Mesenchymal stem cell (in vitro differentiated cells and primary cell): ENCODE data around the gene GLIS2.

Source experiments
- DNase-seq: peaks from one replicate; pipeline ENCODE4 v3.0.0-alpha.2; 2013
- H2AFZ ChIP-seq: one replicate; pipeline ENCODE4 v1.6.1; 2013; ENCODE audit warnings: low read depth, mild to moderate bottlenecking, control low read depth, inconsistent platforms, low read length, moderate library complexity
- H2AK5ac ChIP-seq: 2 replicates; pipeline ENCODE4 v1.6.1; 2013; ENCODE audit warnings: low read length, moderate library complexity, mild to moderate bottlenecking, inconsistent platforms; ENCODE audit not compliant: severe bottlenecking
- H2BK120ac ChIP-seq: one replicate; pipeline ENCODE4 v1.6.1; 2013; ENCODE audit warnings: low read depth, mild to moderate bottlenecking, inconsistent platforms, low read length, moderate library complexity
- H2BK12ac ChIP-seq, 2 experiments: one replicate each; pipeline ENCODE4 v1.6.1; 2013; ENCODE audit warnings: inconsistent platforms in 2 of 2, low read length in 2 of 2, mild to moderate bottlenecking in 2 of 2, moderate library complexity in 2 of 2, control low read depth in 1 of 2
- H2BK15ac ChIP-seq: one replicate; pipeline ENCODE4 v1.6.1; 2013; ENCODE audit warnings: mild to moderate bottlenecking, low read depth, inconsistent platforms; ENCODE audit not compliant: poor library complexity, severe bottlenecking
- H2BK5ac ChIP-seq: 2 replicates; pipeline ENCODE4 v1.6.1; 2013; ENCODE audit warnings: low read depth, mild to moderate bottlenecking, low read length, control low read depth, inconsistent platforms; ENCODE audit not compliant: poor library complexity, severe bottlenecking
- H3K14ac ChIP-seq, 2 experiments: one replicate each; pipeline ENCODE4 v1.6.1; 2013; ENCODE audit warnings: inconsistent platforms in 2 of 2, low read length in 2 of 2, control low read depth in 1 of 2, mild to moderate bottlenecking in 1 of 2, moderate library complexity in 1 of 2
- H3K18ac ChIP-seq, 2 experiments: one replicate each; pipeline ENCODE4 v1.6.1; 2013; ENCODE audit warnings: inconsistent platforms in 2 of 2, low read length in 2 of 2, control low read depth in 1 of 2, low read depth in 1 of 2, mild to moderate bottlenecking in 1 of 2
- H3K23ac ChIP-seq, 2 experiments: one replicate each; pipeline ENCODE4 v1.6.1; 2013; ENCODE audit warnings: inconsistent platforms in 2 of 2, low read length in 2 of 2, mild to moderate bottlenecking in 2 of 2, moderate library complexity in 2 of 2, control low read depth in 1 of 2
- H3K27ac ChIP-seq: 2 replicates; pipeline ENCODE4 v1.5.1; 2013; ENCODE audit warnings: mild to moderate bottlenecking, moderate library complexity, low read length, control low read depth, inconsistent platforms; ENCODE audit not compliant: poor library complexity, severe bottlenecking
- H3K27me3 ChIP-seq, 2 experiments: 2 replicates each; pipeline versions ENCODE4 v1.6.1 to v1.7.0; 2013; ENCODE audit warnings: low read length in 2 of 2, mild to moderate bottlenecking in 2 of 2, moderate library complexity in 2 of 2, control low read depth in 1 of 2, inconsistent platforms in 1 of 2; ENCODE audit not compliant: control insufficient read depth in 1 of 2, insufficient read depth in 1 of 2
- H3K36me3 ChIP-seq, 2 experiments: 2 replicates each; pipeline versions ENCODE4 v1.6.1 to v1.7.0; 2013; ENCODE audit warnings: low read length in 2 of 2, control low read depth in 1 of 2, inconsistent platforms in 1 of 2, low read depth in 1 of 2, mild to moderate bottlenecking in 1 of 2; ENCODE audit not compliant: insufficient read depth in 2 of 2, control insufficient read depth in 1 of 2
- H3K4ac ChIP-seq, 2 experiments: one replicate each; pipeline ENCODE4 v1.6.1; 2013; ENCODE audit warnings: inconsistent platforms in 2 of 2, low read length in 2 of 2, mild to moderate bottlenecking in 2 of 2, moderate library complexity in 2 of 2, control low read depth in 1 of 2, low read depth in 1 of 2
- H3K4me1 ChIP-seq: 2 replicates; pipeline ENCODE4 v1.6.1; 2013; ENCODE audit warnings: low read depth, low read length, control low read depth; ENCODE audit not compliant: control insufficient read depth, insufficient read depth
- H3K4me2 ChIP-seq: 2 replicates; pipeline ENCODE4 v1.6.1; 2013; ENCODE audit warnings: low read length, mild to moderate bottlenecking, inconsistent platforms; ENCODE audit not compliant: poor library complexity, severe bottlenecking
- H3K4me3 ChIP-seq, 2 experiments: 2 replicates each; pipeline versions ENCODE4 v1.5.1 to v1.7.0; 2013; ENCODE audit warnings: low read length in 2 of 2, mild to moderate bottlenecking in 2 of 2, control low read depth in 1 of 2, low read depth in 1 of 2; ENCODE audit not compliant: insufficient read depth in 1 of 2
- H3K79me1 ChIP-seq: replicated peaks from 2 replicates; pipeline ENCODE4 v1.6.1; 2013; ENCODE audit warnings: mild to moderate bottlenecking, control low read depth, low read length, inconsistent platforms; ENCODE audit not compliant: poor library complexity, severe bottlenecking
- H3K9ac ChIP-seq: 2 replicates; pipeline ENCODE4 v1.7.0; 2013; ENCODE audit warnings: mild to moderate bottlenecking, low read length, moderate library complexity
- H3K9me3 ChIP-seq: 2 replicates; pipeline ENCODE4 v1.7.0; 2013; ENCODE audit warnings: mild to moderate bottlenecking, low read length; ENCODE audit not compliant: control insufficient read depth
- H4K8ac ChIP-seq: one replicate; pipeline ENCODE4 v1.6.1; 2013; ENCODE audit warnings: inconsistent platforms, mild to moderate bottlenecking, low read length, moderate library complexity
- H4K91ac ChIP-seq: one replicate; pipeline ENCODE4 v1.6.1; 2013; ENCODE audit warnings: mild to moderate bottlenecking, low read length, inconsistent platforms
- WGBS: methylation state at CpG from one replicate; pipeline ENCODE4 v1.1.7; 2013; ENCODE audit warnings: mixed read lengths; 5-methylcytosine and 5-hydroxymethylcytosine counted together

GLIS2 gene

GRCh38 chr16:4334724-4335495 is 19.0 kb downstream of the GLIS2 start:
- peaks cover 54% of the 10 kb centered on the region for H3K79me1 ChIP-seq
- no peaks in the 10 kb centered on the region for H3K27me3 ChIP-seq
- H2AFZ ChIP-seq = no peak overlapping the region
- peaks cover 14% of the 10 kb centered on the region for H3K4me1 ChIP-seq
- H2AK5ac ChIP-seq = no peak overlapping the region
- H3K9ac ChIP-seq = no peak overlapping the region
- DNase-seq = no peak
- no peak overlapping the region for H3K23ac ChIP-seq
- H3K36me3 ChIP-seq = peaks cover 54 to 77% of the 10 kb centered on the region in 2 experiments
- no peak overlapping the region for H2BK15ac ChIP-seq
- no peak overlapping the region for H3K14ac ChIP-seq
- H2BK5ac ChIP-seq = no peak overlapping the region
- 94% methylated on average over 32 of the region's 32 CpGs for WGBS
- no peaks in the 10 kb centered on the region for H3K9me3 ChIP-seq
- no peak overlapping the region for H2BK120ac ChIP-seq
- H3K4ac ChIP-seq = no peak overlapping the region
- H4K91ac ChIP-seq = no peak overlapping the region
- no peak overlapping the region for H3K4me3 ChIP-seq
- no peak overlapping the region for H3K27ac ChIP-seq
- no peak overlapping the region for H4K8ac ChIP-seq
- no peak overlapping the region for H3K18ac ChIP-seq
- H3K4me2 ChIP-seq = no peak overlapping the region
- no peak overlapping the region for H2BK12ac ChIP-seq

- Histone ChIP-seq H3K18ac (no peak overlapping the region), H2BK120ac (no peak overlapping the region), H3K14ac (no peak overlapping the region), H3K9me3 (no peaks in the 10 kb centered on the region), H2BK15ac (peak overlapping the region; percentile 31), H2BK12ac (peak overlapping the region in 1 of 2 experiments; percentile 19), H3K79me1 (peaks cover 70% of the 10 kb centered on the region), H3K36me3 (peaks cover 71 to 92% of the 10 kb centered on the region in 2 experiments), H3K4ac (no peak overlapping the region), H2BK5ac (no peak overlapping the region), H3K27me3 (no peaks in the 10 kb centered on the region), H3K4me3 (no peak overlapping the region), H4K91ac (no peak overlapping the region), H2AK5ac (no peak overlapping the region), H3K23ac (no peak overlapping the region), H2AFZ (no peak overlapping the region), H3K4me1 (peaks cover 17% of the 10 kb centered on the region), H3K9ac (no peak overlapping the region), H4K8ac (no peak overlapping the region), H3K4me2 (no peak overlapping the region), H3K27ac (no peak overlapping the region)
- WGBS = 95% methylated on average over 33 of the region's 41 CpGs
- DNase-seq = no peak
These were observed 21.1 kb downstream of the GLIS2 start for GRCh38 chr16:4336701-4337539.

- Histone ChIP-seq H3K14ac (no peak overlapping the region), H3K4me3 (no peak overlapping the region), H3K9me3 (no peaks in the 10 kb centered on the region), H3K23ac (no peak overlapping the region), H2BK15ac (peak overlapping the region; percentile 31), H4K91ac (no peak overlapping the region), H2AK5ac (no peak overlapping the region), H2BK12ac (no peak overlapping the region), H2AFZ (no peak overlapping the region), H3K36me3 (peaks cover 67 to 85% of the 10 kb centered on the region in 2 experiments), H3K18ac (no peak overlapping the region), H2BK5ac (no peak overlapping the region), H4K8ac (no peak overlapping the region), H3K9ac (no peak overlapping the region), H3K4me1 (peaks cover 17% of the 10 kb centered on the region), H3K4ac (no peak overlapping the region), H3K79me1 (peaks cover 63% of the 10 kb centered on the region), H2BK120ac (no peak overlapping the region), H3K4me2 (no peak overlapping the region), H3K27ac (no peak overlapping the region), H3K27me3 (no peaks in the 10 kb centered on the region)
- WGBS = 94% methylated on average over 12 of the region's 12 CpGs
- no peak for DNase-seq
These were observed 21.7 kb downstream of the GLIS2 start for GRCh38 chr16:4337540-4338088.

GRCh38 chr16:4338125-4338582 is 22.3 kb downstream of the GLIS2 start:
- no peaks in the 10 kb centered on the region for H3K27me3 ChIP-seq
- H3K36me3 ChIP-seq = peaks cover 65 to 83% of the 10 kb centered on the region in 2 experiments
- no peak overlapping the region for H3K18ac ChIP-seq
- no peaks in the 10 kb centered on the region for H3K9me3 ChIP-seq
- peak overlapping the region; percentile 15 for H4K8ac ChIP-seq
- H3K4me2 ChIP-seq = no peak overlapping the region
- H2AFZ ChIP-seq = no peak overlapping the region
- H2BK12ac ChIP-seq = no peak overlapping the region
- H3K9ac ChIP-seq = no peak overlapping the region
- H2BK15ac ChIP-seq = no peak overlapping the region
- 88% methylated on average over 12 of the region's 12 CpGs for WGBS
- H2BK120ac ChIP-seq = no peak overlapping the region
- no peak overlapping the region for H3K4me3 ChIP-seq
- no peak overlapping the region for H2BK5ac ChIP-seq
- no peak overlapping the region for H3K4ac ChIP-seq
- H4K91ac ChIP-seq = peak overlapping the region; percentile 47
- peaks cover 21% of the 10 kb centered on the region for H3K4me1 ChIP-seq
- H3K27ac ChIP-seq = no peak overlapping the region
- no peak for DNase-seq
- H3K14ac ChIP-seq = no peak overlapping the region
- no peak overlapping the region for H2AK5ac ChIP-seq
- peaks cover 63% of the 10 kb centered on the region for H3K79me1 ChIP-seq
- no peak overlapping the region for H3K23ac ChIP-seq
